DMS79 treated with DMSO at 0.1 percent for 48 hours (cell line): ENCODE results near the gene ZMYM2.

Source experiments
- DNase-seq: peaks from one replicate; lab custom pipeline; 2025; lab: John Stamatoyannopoulos, UW

The ZMYM2 gene

DNA sequence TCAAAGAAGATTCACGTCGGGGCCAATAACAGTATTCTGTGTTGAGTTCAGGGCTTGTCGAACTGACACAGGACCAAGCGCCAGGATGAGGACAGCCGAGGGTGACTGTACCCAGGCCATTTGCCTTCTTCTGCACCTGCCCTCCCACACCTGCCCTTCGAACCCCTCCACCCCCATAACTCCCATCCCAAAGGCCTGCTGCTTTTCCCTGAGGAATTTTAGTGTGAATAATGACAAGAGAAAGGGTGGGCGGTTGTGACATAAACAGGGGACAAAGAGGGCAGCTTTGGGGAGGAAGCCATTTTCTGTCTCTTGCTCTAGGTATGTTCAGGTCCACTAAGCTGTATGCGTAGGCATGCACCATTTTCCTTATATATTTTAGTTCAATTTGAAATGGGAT lies 176.2 kb downstream of the ZMYM2 start:
- no peak for DNase-seq

DNA sequence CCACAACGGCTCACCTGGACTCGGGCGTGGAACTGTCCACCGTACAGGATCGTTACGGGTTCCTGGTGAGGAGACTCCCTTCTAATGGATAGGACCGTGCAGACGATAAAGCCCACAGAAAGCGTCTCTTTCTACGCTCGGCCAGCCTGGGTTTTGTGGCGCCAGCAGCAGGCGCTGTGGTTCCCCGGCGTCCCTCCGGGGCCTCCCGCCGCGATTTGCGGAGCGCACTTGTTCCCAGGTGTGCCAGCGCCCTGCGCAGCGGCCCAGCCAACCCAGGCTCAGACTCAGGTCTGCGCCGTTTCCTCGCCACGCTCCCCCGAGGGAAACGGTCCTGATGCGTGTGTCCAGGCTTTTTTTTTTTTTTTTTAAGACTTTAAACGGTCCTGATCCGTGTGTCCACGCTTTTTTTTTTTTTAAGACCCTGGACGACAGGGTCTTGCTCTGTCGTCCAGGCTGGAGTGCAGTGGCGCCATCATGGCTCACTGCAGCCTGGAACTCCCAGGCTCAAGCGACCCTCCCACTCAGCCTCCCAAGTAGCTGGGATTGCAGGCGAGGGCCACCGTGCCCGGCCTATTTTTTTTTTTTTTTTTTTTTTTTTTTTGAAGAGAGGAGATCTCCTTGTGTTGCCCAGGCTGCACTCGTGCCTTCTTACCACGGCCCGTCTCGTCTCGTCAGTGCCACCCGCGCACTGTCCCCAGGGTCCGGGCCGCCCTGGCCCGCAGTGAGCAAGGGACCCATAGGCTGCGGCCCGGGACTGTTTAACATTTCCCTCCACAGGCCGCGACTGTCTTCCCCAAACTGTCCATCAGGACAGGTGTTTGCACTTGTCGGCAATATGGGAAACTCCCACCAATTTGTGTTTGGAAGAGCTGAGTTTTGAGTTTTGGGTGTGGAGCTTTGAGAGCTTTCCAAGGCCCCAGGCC lies 178.5 kb downstream of the ZMYM2 start:
- no peak for DNase-seq

DNA sequence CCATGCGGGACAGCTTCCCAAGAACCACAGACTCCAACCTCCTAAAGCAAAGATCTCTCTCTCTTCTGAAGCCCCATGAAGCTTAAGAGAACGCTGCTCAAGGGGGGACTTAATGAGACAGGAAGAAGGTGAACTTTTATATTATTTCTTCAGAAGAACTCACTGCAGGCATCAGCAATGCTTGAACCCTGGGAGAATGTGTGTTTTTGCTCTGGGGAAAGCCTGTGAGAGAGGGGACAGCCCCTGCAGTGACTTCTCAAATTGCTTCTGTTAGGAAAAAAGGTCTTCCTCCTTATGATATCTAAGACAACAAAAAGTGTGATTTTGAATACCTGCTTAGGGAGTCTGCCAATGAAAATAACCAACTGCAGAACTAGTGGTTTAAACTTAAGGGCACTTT lies 179.3 kb downstream of the ZMYM2 start:
- no peak for DNase-seq

DNA sequence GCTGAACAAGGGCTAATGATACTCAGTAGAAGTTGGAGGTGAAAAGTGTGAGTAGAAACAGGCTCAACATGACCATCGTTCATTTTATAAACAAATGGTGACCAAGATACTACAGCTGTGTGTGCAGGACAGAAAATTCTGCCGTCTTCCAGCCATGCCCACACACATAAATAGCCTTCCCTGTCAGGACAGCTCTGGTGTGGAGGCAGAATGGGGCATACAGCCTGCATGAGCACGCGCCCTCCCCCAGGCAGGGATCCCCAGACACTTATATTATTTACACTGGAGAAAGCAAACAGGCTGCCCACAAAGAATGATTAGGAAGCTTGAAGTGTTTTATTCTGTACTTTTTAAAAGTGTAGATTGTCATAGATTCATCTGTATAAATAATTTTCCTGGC lies 182.0 kb downstream of the ZMYM2 start:
- DNase-seq: no peak
